ENCODE data around the gene RNF220. TPM values are rescaled to one million over a fixed set of nuclear protein-coding genes. Genes with fewer than 3 reads are reported as not detected.

Gene RNF220
- total RNA-seq, 2 donors from 2014 or later = 54.8 to 88.7 TPM

DNA sequence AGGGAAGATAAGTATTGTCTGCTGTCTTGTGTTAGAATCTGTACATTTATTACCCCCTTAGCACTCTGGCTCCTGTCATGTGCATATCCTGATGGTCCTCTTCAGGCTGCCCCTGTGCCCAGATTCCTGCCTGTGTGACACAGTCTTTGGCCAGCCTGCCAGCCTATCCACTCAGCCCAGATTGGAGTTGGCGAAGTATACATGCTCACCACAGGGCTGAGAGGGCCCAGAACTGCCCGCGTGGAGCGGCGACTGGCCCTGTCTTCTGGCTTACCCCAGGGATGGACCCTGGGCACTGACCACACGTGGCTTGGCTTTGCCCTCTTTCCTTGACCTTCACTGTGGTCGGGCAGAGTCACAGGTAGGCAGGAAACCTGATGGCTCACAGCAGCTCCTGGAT is 11.4 kb downstream of the RNF220 start:
- H3K4me3 Mint-ChIP-seq = no peak overlapping the region
- H3K4me1 Mint-ChIP-seq = no peaks in the 10 kb centered on the region
- no peak overlapping the region for H3K27ac Mint-ChIP-seq
- ATAC-seq (replicated peaks) = no peak
- no peaks in the 10 kb centered on the region for H3K36me3 Mint-ChIP-seq (ENCODE audit: low read depth)
- H3K27me3 Mint-ChIP-seq = peaks cover 43% of the 10 kb centered on the region
- H3K9me3 Mint-ChIP-seq = no peaks in the 10 kb centered on the region

DNA sequence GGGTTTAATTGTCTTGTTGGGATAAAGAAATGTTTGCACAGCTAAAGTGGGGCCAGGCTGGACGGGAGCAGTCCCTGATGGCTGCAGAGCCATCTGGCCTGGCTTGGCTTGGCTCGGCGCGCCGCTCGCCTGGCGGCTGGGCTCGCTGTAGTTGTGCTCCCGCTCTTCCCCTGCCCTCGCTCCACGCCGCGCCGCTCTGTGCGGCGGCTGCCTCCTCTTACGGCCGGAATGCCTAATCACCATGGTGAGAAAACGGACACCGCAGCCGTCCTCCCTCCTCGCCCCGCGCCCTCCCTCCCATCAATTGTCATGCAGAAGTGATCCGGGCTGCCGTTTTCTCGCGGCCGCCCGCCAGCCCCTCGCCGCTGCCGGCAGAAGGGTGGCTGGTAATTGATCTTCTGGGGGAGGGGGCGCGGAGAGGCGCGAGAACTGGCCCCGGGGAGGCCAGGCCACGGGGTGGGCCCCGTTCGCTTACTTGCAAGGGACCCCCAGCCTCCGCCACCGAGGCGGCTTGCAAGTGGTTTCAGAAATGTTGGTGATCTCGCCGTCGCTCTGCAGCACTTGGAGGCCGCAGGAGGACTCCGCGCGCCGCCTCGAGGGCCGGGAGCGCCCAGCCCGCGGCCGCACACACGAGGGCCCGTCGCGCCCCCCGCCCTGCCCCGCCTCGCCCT is 12.4 kb downstream of the RNF220 start:
- no peak for ATAC-seq (replicated peaks)
- no peaks in the 10 kb centered on the region for H3K36me3 Mint-ChIP-seq (ENCODE audit: low read depth)
- no peaks in the 10 kb centered on the region for H3K4me1 Mint-ChIP-seq
- no peak overlapping the region for H3K27ac Mint-ChIP-seq
- no peak overlapping the region for H3K4me3 Mint-ChIP-seq
- H3K9me3 Mint-ChIP-seq = no peaks in the 10 kb centered on the region
- H3K27me3 Mint-ChIP-seq = peaks cover 51% of the 10 kb centered on the region

DNA sequence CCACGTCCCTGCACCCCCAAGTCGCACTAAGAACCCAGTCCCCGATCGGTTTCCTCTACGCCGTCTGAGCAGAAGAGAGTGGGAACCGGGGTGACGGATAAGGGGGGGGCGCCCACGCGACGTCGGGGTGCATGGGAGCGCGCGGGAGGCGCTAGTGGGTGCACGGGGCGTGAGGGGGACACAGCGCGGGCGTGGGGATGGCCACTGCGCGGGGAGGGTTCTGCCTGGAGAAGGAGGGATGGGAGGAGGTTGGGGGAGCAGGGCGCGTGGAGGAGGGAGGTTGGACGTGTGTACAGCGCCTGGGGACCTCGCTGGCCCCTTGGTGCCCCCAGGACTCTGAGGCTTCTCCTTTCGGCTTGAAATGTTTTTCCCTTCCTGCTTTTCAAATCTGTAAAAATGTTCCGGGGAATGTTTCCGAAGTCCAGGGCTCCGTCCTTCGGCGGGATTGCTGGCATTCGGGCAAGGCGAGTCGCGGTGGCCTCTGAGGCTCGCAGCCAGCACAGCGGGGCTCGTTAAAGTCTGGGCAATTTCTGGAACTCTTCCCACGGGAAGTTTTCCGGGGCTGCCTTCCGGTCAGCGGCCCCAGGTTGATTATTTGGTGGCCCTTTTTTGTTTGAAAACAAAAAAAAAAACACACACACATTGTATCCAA is 13.1 kb downstream of the RNF220 start:
- H3K9me3 Mint-ChIP-seq = no peaks in the 10 kb centered on the region
- no peaks in the 10 kb centered on the region for H3K36me3 Mint-ChIP-seq (ENCODE audit: low read depth)
- peaks cover 56% of the 10 kb centered on the region for H3K27me3 Mint-ChIP-seq
- H3K4me3 Mint-ChIP-seq = no peak overlapping the region
- H3K27ac Mint-ChIP-seq = no peak overlapping the region
- ATAC-seq (replicated peaks) = no peak
- H3K4me1 Mint-ChIP-seq = no peaks in the 10 kb centered on the region

- H3K4me3 Mint-ChIP-seq = no peak overlapping the region
- H3K4me1 Mint-ChIP-seq = peaks cover 5% of the 10 kb centered on the region
- no peak for ATAC-seq (replicated peaks)
- no peak overlapping the region for H3K27ac Mint-ChIP-seq
- H3K9me3 Mint-ChIP-seq = no peaks in the 10 kb centered on the region
- no peaks in the 10 kb centered on the region for H3K36me3 Mint-ChIP-seq (ENCODE audit: low read depth)
- H3K27me3 Mint-ChIP-seq = peaks cover 60% of the 10 kb centered on the region
These were observed 14.8 kb downstream of the RNF220 start for GRCh38 chr1:44419901-44420300.

GRCh38 chr1:44420535-44420934 is 15.5 kb downstream of the RNF220 start:
- H3K9me3 Mint-ChIP-seq = no peaks in the 10 kb centered on the region
- H3K36me3 Mint-ChIP-seq (ENCODE audit: low read depth) = no peaks in the 10 kb centered on the region
- H3K4me1 Mint-ChIP-seq = peaks cover 5% of the 10 kb centered on the region
- H3K4me3 Mint-ChIP-seq = no peak overlapping the region
- peaks cover 65% of the 10 kb centered on the region for H3K27me3 Mint-ChIP-seq
- H3K27ac Mint-ChIP-seq = no peak overlapping the region
- no peak for ATAC-seq (replicated peaks)

- Mint-ChIP-seq H3K9me3 (no peaks in the 10 kb centered on the region), H3K4me3 (no peak overlapping the region), H3K27ac (no peak overlapping the region), H3K27me3 (peaks cover 64% of the 10 kb centered on the region), H3K36me3 (ENCODE audit: low read depth) (no peaks in the 10 kb centered on the region), H3K4me1 (peaks cover 5% of the 10 kb centered on the region)
- ATAC-seq (replicated peaks) = no peak
These were observed 16.4 kb downstream of the RNF220 start for GRCh38 chr1:44421446-44421884.

DNA sequence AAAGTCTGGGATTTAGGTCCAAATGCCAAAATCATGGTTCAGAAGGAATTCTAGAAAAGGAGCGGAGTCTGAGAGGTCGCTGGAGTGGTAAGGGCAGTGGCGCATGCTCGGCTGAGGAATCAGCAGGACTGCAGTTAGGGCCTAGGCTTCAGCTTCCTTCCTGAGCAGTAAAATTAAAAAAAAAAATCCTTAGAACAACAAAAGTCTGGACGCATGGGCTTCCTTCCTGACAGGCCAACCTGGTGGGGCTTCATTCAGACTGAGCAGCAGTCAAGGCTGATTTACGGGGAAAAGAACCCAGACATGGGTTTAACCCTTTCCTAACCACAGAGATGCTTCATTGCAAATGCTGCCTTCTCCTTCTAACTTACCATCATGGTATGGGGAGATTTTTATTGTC is 17.1 kb downstream of the RNF220 start:
- Mint-ChIP-seq H3K36me3 (ENCODE audit: low read depth) (no peaks in the 10 kb centered on the region), H3K27me3 (peaks cover 63% of the 10 kb centered on the region), H3K4me1 (peaks cover 5% of the 10 kb centered on the region), H3K27ac (no peak overlapping the region), H3K9me3 (no peaks in the 10 kb centered on the region), H3K4me3 (no peak overlapping the region)
- ATAC-seq (replicated peaks) = no peak

- H3K4me1 Mint-ChIP-seq = peaks cover 5% of the 10 kb centered on the region
- H3K9me3 Mint-ChIP-seq = no peaks in the 10 kb centered on the region
- ATAC-seq (replicated peaks) = no peak
- H3K4me3 Mint-ChIP-seq = no peak overlapping the region
- H3K27ac Mint-ChIP-seq = no peak overlapping the region
- peaks cover 73% of the 10 kb centered on the region for H3K27me3 Mint-ChIP-seq
- H3K36me3 Mint-ChIP-seq (ENCODE audit: low read depth) = no peaks in the 10 kb centered on the region
These were observed 18.8 kb downstream of the RNF220 start for GRCh38 chr1:44423591-44424537.

DNA sequence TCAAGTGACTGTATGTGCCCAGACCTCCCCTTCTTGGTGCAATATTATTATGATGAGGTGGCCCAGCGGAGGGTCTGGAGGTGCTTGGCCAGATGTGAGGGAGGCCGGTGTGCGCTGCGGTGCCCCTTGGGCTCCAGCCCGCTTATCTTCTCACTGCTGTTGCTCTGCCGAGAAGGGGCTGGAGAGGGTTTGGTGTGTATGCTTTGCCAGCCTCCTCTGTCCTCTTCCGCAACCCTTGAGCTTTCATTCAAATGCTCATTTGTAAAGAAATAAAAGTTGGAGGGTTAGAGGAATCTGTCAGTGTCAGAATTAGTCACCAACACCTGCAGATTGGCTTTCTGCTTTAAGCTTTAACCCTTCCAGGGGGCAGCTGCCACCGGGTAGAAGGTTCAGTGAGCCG is 19.7 kb downstream of the RNF220 start:
- Mint-ChIP-seq H3K27ac (no peak overlapping the region), H3K4me3 (no peak overlapping the region), H3K36me3 (ENCODE audit: low read depth) (no peaks in the 10 kb centered on the region), H3K9me3 (no peaks in the 10 kb centered on the region), H3K4me1 (peaks cover 5% of the 10 kb centered on the region), H3K27me3 (peaks cover 72% of the 10 kb centered on the region)
- ATAC-seq (replicated peaks) = no peak

- no peaks in the 10 kb centered on the region for H3K9me3 Mint-ChIP-seq
- peaks cover 5% of the 10 kb centered on the region for H3K4me1 Mint-ChIP-seq
- no peak overlapping the region for H3K27ac Mint-ChIP-seq
- no peaks in the 10 kb centered on the region for H3K36me3 Mint-ChIP-seq (ENCODE audit: low read depth)
- no peak overlapping the region for H3K4me3 Mint-ChIP-seq
- no peak for ATAC-seq (replicated peaks)
- H3K27me3 Mint-ChIP-seq = peaks cover 65% of the 10 kb centered on the region
These were observed 20.5 kb downstream of the RNF220 start for GRCh38 chr1:44425341-44426082.

DNA sequence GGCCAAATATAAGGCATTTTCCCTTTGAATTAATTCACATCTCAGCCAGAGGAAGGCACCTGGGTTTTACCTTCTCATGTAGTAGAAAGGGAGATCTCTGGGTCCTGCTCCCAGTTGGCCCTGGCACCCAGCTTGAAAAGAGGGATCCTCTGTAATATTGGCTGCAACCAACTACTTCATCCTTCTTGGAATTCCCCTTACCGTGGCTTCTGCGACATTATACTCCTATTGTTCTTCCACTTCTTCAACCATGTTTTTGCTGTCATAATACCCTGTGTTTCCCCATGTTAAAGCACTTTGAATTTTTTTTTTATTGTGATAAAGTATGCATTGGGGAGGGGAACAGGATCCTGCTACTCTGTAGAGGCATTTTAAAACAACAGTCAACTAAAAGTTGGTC is 26.8 kb downstream of the RNF220 start:
- ATAC-seq (replicated peaks) = no peak
- H3K9me3 Mint-ChIP-seq = no peaks in the 10 kb centered on the region
- H3K4me1 Mint-ChIP-seq = no peaks in the 10 kb centered on the region
- H3K27ac Mint-ChIP-seq = no peak overlapping the region
- H3K27me3 Mint-ChIP-seq = peaks cover 29% of the 10 kb centered on the region
- H3K4me3 Mint-ChIP-seq = no peak overlapping the region
- no peaks in the 10 kb centered on the region for H3K36me3 Mint-ChIP-seq (ENCODE audit: low read depth)

- no peak overlapping the region for H3K27ac Mint-ChIP-seq
- no peak overlapping the region for H3K4me3 Mint-ChIP-seq
- no peaks in the 10 kb centered on the region for H3K4me1 Mint-ChIP-seq
- ATAC-seq (replicated peaks) = no peak
- H3K27me3 Mint-ChIP-seq = peaks cover 21% of the 10 kb centered on the region
- H3K9me3 Mint-ChIP-seq = no peaks in the 10 kb centered on the region
- no peaks in the 10 kb centered on the region for H3K36me3 Mint-ChIP-seq (ENCODE audit: low read depth)
These were observed 28.2 kb downstream of the RNF220 start for GRCh38 chr1:44433209-44433608.

DNA sequence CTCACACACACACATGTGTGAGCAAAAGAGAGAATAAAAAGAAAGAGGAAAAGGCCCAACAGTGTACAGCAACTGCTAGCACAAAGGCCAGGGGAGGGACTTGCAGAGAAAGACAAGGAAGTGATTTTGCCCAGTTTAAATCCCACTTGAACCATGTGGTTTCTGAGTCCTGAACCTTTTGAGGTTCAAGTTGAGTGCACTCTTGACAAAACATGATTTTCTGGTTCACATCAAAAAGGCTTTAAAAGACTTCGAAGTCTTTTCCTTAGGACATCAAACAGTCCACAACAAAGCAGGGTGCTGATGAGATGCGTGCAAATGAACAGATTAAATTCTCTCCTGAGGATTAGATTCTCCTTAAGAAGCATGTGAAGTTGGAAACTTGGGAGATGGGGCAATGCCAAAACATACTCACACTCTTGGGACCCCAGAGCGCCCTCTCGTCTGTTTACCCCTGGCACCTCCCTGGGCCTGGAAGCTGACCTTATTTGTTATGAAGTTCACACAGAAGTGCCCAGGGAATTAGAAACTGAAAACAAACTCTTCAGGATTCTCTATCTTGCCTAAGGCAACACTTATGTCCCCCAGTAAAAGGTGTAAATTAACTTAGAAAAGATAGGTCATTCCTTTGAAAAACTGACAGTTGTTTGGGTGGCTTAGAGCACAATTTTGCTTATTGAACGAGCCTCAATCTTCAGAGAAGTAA is 31.5 kb downstream of the RNF220 start:
- Mint-ChIP-seq H3K9me3 (no peaks in the 10 kb centered on the region), H3K36me3 (ENCODE audit: low read depth) (no peaks in the 10 kb centered on the region), H3K27ac (no peak overlapping the region), H3K4me3 (no peak overlapping the region), H3K27me3 (peaks cover 11% of the 10 kb centered on the region), H3K4me1 (no peaks in the 10 kb centered on the region)
- no peak for ATAC-seq (replicated peaks)
